Measurements from ENCODE around the gene GBGT1. TPM values are rescaled to one million over a fixed set of nuclear protein-coding genes. Genes with fewer than 3 reads are reported as not detected.

The GBGT1 gene
- total RNA-seq, 1 experiment from 2014 or later, result not detected

DNA sequence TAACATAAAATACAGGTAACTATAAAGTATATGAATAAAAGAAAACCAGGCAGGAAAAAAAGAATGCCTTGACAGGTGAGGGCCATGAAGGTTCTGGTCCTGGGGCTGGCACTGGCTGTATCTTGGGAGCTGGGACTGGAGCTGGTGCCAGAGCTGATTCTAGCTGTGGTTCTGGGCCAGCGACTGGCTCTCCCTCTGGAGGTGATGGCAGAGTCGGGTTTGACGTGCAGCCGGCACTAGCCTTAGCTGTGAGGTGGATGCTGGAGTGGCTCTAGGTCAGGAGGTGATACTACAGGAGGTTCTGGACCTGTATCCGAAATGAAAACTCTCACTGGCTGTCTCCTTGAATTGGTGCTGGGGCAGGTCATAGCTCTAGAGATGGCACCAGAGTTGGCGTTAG lies 23.0 kb upstream of the GBGT1 start:
- H4K20me1 ChIP-seq (ENCODE audit: low read length), result no peaks in the 10 kb centered on the region
- intact Hi-C loops (cut with micrococcal nuclease), result loop anchor here (1.0 to 5.0 kb wide), 2 partner anchors 143 to 301 kb away; no protein-coding TSS in a partner anchor
- no peaks in the 10 kb centered on the region for H3K79me2 ChIP-seq (ENCODE audit: low read length)
- no peak overlapping the region for H3K4me3 ChIP-seq (ENCODE audit: low read length)
- no peaks in the 10 kb centered on the region for H3K27me3 ChIP-seq (ENCODE audit: low read length)
- no peaks in the 10 kb centered on the region for H3K36me3 ChIP-seq (ENCODE audit: low read depth, low read length)
- BruUV-seq (replicated peaks), result no TSS peak
- H3K9me2 ChIP-seq (replicated peaks; ENCODE audit: low read length), result no peaks in the 10 kb centered on the region
- no peak overlapping the region for H2AFZ ChIP-seq (ENCODE audit: low read length)
- H3K4me1 ChIP-seq (ENCODE audit: insufficient read depth, low read length), result 0 out of 2 replicates have a peak, but pooled peaks cover 4% of the 10 kb centered on the region
- POLR2A ChIA-PET (ENCODE audit: unreplicated experiment), result no interaction called here
- H3K27ac ChIP-seq (ENCODE audit: low read length), result no peak overlapping the region
- TF ChIP-seq EZH2phosphoT487 (IDR thresholded peaks at IDR 0.05; ENCODE audit: borderline replicate concordance, low read length), result no peak
- TF ChIP-seq EZH2 (IDR thresholded peaks at IDR 0.05; ENCODE audit: low read length, unreplicated experiment), result no peak
- no peak for TF ChIP-seq CTCF (conservative IDR thresholded peaks at IDR 0.05; ENCODE audit: low read depth, low read length)
- DNase-seq, result no peak
- no peak for ATAC-seq
- no peaks in the 10 kb centered on the region for H3F3A ChIP-seq (ENCODE audit: low read length, unreplicated experiment)
- no peak overlapping the region for H3K9ac ChIP-seq (ENCODE audit: low read length)
- H3K9me3 ChIP-seq (ENCODE audit: low read length), result no peaks in the 10 kb centered on the region
- CTCF ChIA-PET, result interaction anchor here (1.2 kb wide), 1 partner anchor 300 kb away, joined by 6 read pairs; no protein-coding TSS in a partner anchor
- no peak overlapping the region for H3K4me2 ChIP-seq (ENCODE audit: low read length)

DNA sequence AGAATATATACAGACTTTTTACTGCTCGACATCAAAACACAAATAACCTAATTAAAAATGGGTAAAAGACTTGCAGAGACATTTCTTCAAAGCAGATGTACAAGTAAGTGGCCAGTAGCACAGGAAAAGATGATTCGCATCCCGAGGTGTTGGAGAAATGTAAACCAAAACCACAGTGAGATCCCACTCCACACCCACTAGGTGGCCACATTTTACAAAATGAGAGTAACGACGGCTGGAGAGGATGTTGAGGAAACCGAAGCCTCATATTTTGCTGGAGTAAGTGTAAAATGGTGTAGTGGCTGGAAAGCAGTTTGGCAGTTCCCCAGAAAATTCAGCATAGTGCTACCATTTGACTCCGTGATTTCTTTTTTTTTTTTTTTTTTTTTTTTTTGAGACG lies 21.3 kb upstream of the GBGT1 start:
- Histone ChIP-seq H3K9me2 (replicated peaks; ENCODE audit: low read length) (no peaks in the 10 kb centered on the region), H3K9me3 (ENCODE audit: low read length) (no peaks in the 10 kb centered on the region), H3F3A (ENCODE audit: low read length, unreplicated experiment) (no peaks in the 10 kb centered on the region), H3K27ac (ENCODE audit: low read length) (no peak overlapping the region), H4K20me1 (ENCODE audit: low read length) (no peaks in the 10 kb centered on the region), H2AFZ (ENCODE audit: low read length) (no peak overlapping the region), H3K36me3 (ENCODE audit: low read depth, low read length) (no peaks in the 10 kb centered on the region), H3K9ac (ENCODE audit: low read length) (no peak overlapping the region), H3K4me2 (ENCODE audit: low read length) (no peak overlapping the region), H3K79me2 (ENCODE audit: low read length) (no peaks in the 10 kb centered on the region), H3K4me1 (ENCODE audit: insufficient read depth, low read length) (0 out of 2 replicates have a peak, but pooled peaks cover 4% of the 10 kb centered on the region), H3K27me3 (ENCODE audit: low read length) (no peaks in the 10 kb centered on the region), H3K4me3 (ENCODE audit: low read length) (no peak overlapping the region)
- DNase-seq, result peak; percentile 78
- POLR2A ChIA-PET (ENCODE audit: unreplicated experiment), result no interaction called here
- CTCF ChIA-PET, result interaction anchor here (0.6 kb wide), 1 partner anchor 121 kb away, joined by 8 read pairs; no protein-coding TSS in a partner anchor
- TF ChIP-seq CTCF (conservative IDR thresholded peaks at IDR 0.05; ENCODE audit: low read depth, low read length), result peak; percentile 61
- TF ChIP-seq EZH2 (IDR thresholded peaks at IDR 0.05; ENCODE audit: low read length, unreplicated experiment), result no peak
- no peak for TF ChIP-seq EZH2phosphoT487 (IDR thresholded peaks at IDR 0.05; ENCODE audit: borderline replicate concordance, low read length)
- BruUV-seq (replicated peaks), result no TSS peak
- ATAC-seq, result peak; percentile 80
- intact Hi-C loops (cut with micrococcal nuclease), result loop anchor here (5.0 kb wide), 1 partner anchor 302 kb away; no protein-coding TSS in a partner anchor

DNA sequence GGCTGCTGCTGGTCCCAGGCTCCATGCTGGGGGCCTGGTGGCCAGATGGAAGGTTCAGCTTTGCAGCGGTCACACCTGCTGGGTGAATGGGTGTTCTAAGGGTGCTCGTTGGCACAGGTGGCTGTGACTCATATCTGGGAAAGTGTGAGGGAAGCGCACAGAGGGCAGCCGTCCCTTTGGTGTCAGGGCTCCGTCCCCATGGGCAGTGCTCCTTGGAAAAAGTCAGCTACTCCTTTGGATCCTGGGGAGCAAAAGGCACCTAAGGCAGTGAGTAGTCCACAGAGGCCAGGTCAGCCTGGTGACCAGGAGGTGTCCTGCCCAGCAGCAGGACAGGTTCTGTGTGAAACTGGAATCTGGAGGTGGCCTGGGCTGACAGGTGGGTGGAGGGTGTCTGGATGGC lies 18.4 kb upstream of the GBGT1 start:
- ATAC-seq, result no peak
- ChIA-PET CTCF (no interaction called here), POLR2A (ENCODE audit: unreplicated experiment) (no interaction called here)

More for the DNA sequence above, 18.4 kb upstream of the GBGT1 start:
- DNase-seq, result no peak
- H2AFZ ChIP-seq (ENCODE audit: low read length), result no peak overlapping the region
- H3K4me3 ChIP-seq (ENCODE audit: low read length), result no peak overlapping the region
- no peaks in the 10 kb centered on the region for H3K36me3 ChIP-seq (ENCODE audit: low read depth, low read length)
- no peak overlapping the region for H3K9ac ChIP-seq (ENCODE audit: low read length)
- intact Hi-C loops (cut with micrococcal nuclease), result no loop called here
- no peaks in the 10 kb centered on the region for H3K9me3 ChIP-seq (ENCODE audit: low read length)
- H3F3A ChIP-seq (ENCODE audit: low read length, unreplicated experiment), result no peaks in the 10 kb centered on the region
- no peak overlapping the region for H3K4me2 ChIP-seq (ENCODE audit: low read length)
- no peak for TF ChIP-seq CTCF (conservative IDR thresholded peaks at IDR 0.05; ENCODE audit: low read depth, low read length)
- TF ChIP-seq EZH2 (IDR thresholded peaks at IDR 0.05; ENCODE audit: low read length, unreplicated experiment), result no peak
- no peak for TF ChIP-seq EZH2phosphoT487 (IDR thresholded peaks at IDR 0.05; ENCODE audit: borderline replicate concordance, low read length)
- H3K9me2 ChIP-seq (replicated peaks; ENCODE audit: low read length), result no peaks in the 10 kb centered on the region
- no peaks in the 10 kb centered on the region for H3K79me2 ChIP-seq (ENCODE audit: low read length)
- BruUV-seq (replicated peaks), result no TSS peak
- H3K27me3 ChIP-seq (ENCODE audit: low read length), result 0 out of 2 replicates have a peak, but pooled peaks cover 8% of the 10 kb centered on the region
- H4K20me1 ChIP-seq (ENCODE audit: low read length), result no peaks in the 10 kb centered on the region
- H3K4me1 ChIP-seq (ENCODE audit: insufficient read depth, low read length), result 0 out of 2 replicates have a peak, but pooled peaks cover 4% of the 10 kb centered on the region
- H3K27ac ChIP-seq (ENCODE audit: low read length), result no peak overlapping the region
